ENCODE data around the gene KCNA1.
A peak's percentile ranks its signal among the peaks of the same experiment; 100 is the strongest.
"Not testable (repeated sequence)": the region's sequence is repeated elsewhere in the genome, so short reads cannot be mapped to it uniquely, and the experiment has no call there.

Gene KCNA1

GRCh38 chr12:4909734-4910501 is at the start of gene KCNA1:
TSS of gene KCNA1 (plus strand) at chr12:4909905. CDS start at chr12:4911379, 1,474 bp downstream.
- peak; percentile 34 for DNase-seq (ENCODE audit: low spot score)

GRCh38 chr12:4860741-4861140 is 49.0 kb upstream of the KCNA1 start:
- DNase-seq (ENCODE audit: low spot score): no peak

GRCh38 chr12:4862809-4863208 is 46.9 kb upstream of the KCNA1 start:
- no peak for DNase-seq (ENCODE audit: low spot score)

GRCh38 chr12:4864575-4864974 is 45.1 kb upstream of the KCNA1 start:
- no peak for DNase-seq (ENCODE audit: low spot score)

- DNase-seq (ENCODE audit: low spot score): no peak
Observed at GRCh38 chr12:4865246-4865645, 44.5 kb upstream of the KCNA1 start.

GRCh38 chr12:4866299-4866698 is 43.4 kb upstream of the KCNA1 start:
- DNase-seq (ENCODE audit: low spot score): peak; percentile 34

GRCh38 chr12:4867384-4867783 is 42.3 kb upstream of the KCNA1 start:
- no peak for DNase-seq (ENCODE audit: low spot score)

- DNase-seq (ENCODE audit: low spot score): no peak
Observed at GRCh38 chr12:4870423-4870822, 39.3 kb upstream of the KCNA1 start.

GRCh38 chr12:4871514-4871913 is 38.2 kb upstream of the KCNA1 start:
- no peak for DNase-seq (ENCODE audit: low spot score)

- no peak for DNase-seq (ENCODE audit: low spot score)
Observed at GRCh38 chr12:4873947-4874346, 35.8 kb upstream of the KCNA1 start.

- DNase-seq (ENCODE audit: low spot score): no peak
Observed at GRCh38 chr12:4874671-4875070, 35.0 kb upstream of the KCNA1 start.

- DNase-seq (ENCODE audit: low spot score): not testable (repeated sequence)
Observed at GRCh38 chr12:4879481-4879880, 30.2 kb upstream of the KCNA1 start.

- no peak for DNase-seq (ENCODE audit: low spot score)
Observed at GRCh38 chr12:4881266-4882064, 28.2 kb upstream of the KCNA1 start.

- DNase-seq (ENCODE audit: low spot score): no peak
Observed at GRCh38 chr12:4891866-4892265, 17.8 kb upstream of the KCNA1 start.

- no peak for DNase-seq (ENCODE audit: low spot score)
Observed at GRCh38 chr12:4892418-4892817, 17.3 kb upstream of the KCNA1 start.

- no peak for DNase-seq (ENCODE audit: low spot score)
Observed at GRCh38 chr12:4894019-4894418, 15.7 kb upstream of the KCNA1 start.

GRCh38 chr12:4899364-4899763 is 10.3 kb upstream of the KCNA1 start:
- no peak for DNase-seq (ENCODE audit: low spot score)

GRCh38 chr12:4900327-4900726 is 9.4 kb upstream of the KCNA1 start:
- no peak for DNase-seq (ENCODE audit: low spot score)

- DNase-seq (ENCODE audit: low spot score): no peak
Observed at GRCh38 chr12:4905316-4905715, 4.4 kb upstream of the KCNA1 start.

GRCh38 chr12:4908684-4909409 is 858 bp upstream of the KCNA1 start:
- DNase-seq (ENCODE audit: low spot score): peak; percentile 40

- no peak for DNase-seq (ENCODE audit: low spot score)
Observed at GRCh38 chr12:4909410-4909733, 333 bp upstream of the KCNA1 start.

- peak; percentile 18 for DNase-seq (ENCODE audit: low spot score)
Observed at GRCh38 chr12:4910502-4911315, 1.0 kb downstream of the KCNA1 start.

Measured in Ammon's horn (tissue), 1 donor.